Suppressor macrophage treated with lipopolysaccharide for 1 hour (primary cell): ENCODE results near the gene TPRA1.

Experiments
- DNase-seq, 3 donors: peaks; one replicate each; pipeline ENCODE4 v3.0.0-alpha.2; 2020 to 2022

Gene TPRA1

GRCh38 chr3:127555108-127555507, 35.4 kb downstream of the TPRA1 start:
- no peak for DNase-seq

GRCh38 chr3:127552038-127552437, 38.5 kb downstream of the TPRA1 start:
- no peak for DNase-seq

GRCh38 chr3:127551178-127551577, 39.4 kb downstream of the TPRA1 start:
- no peak for DNase-seq

- DNase-seq: no peak
Observed at GRCh38 chr3:127550468-127551157, 39.9 kb downstream of the TPRA1 start.

GRCh38 chr3:127549826-127550467, 40.6 kb downstream of the TPRA1 start:
- no peak for DNase-seq

- peak; percentile 58 to 89 (median 76) for DNase-seq
Observed at GRCh38 chr3:127547761-127548605, 42.5 kb downstream of the TPRA1 start.

- peak in 1 of 3 donors; percentile 7 for DNase-seq
Observed at GRCh38 chr3:127546970-127547733, 43.4 kb downstream of the TPRA1 start.

GRCh38 chr3:127546554-127546953, 44.0 kb downstream of the TPRA1 start:
- no peak for DNase-seq

- no peak for DNase-seq
Observed at GRCh38 chr3:127545711-127546457, 44.6 kb downstream of the TPRA1 start.

GRCh38 chr3:127545216-127545615, 45.3 kb downstream of the TPRA1 start:
- no peak for DNase-seq

GRCh38 chr3:127544803-127545201, 45.7 kb downstream of the TPRA1 start:
- no peak for DNase-seq

GRCh38 chr3:127544192-127544802, 46.2 kb downstream of the TPRA1 start:
- DNase-seq: peak; percentile 79 to 86 (median 83)

- DNase-seq: no peak
Observed at GRCh38 chr3:127543441-127543840, 47.1 kb downstream of the TPRA1 start.

- no peak for DNase-seq
Observed at GRCh38 chr3:127542441-127542952, 48.0 kb downstream of the TPRA1 start.

- no peak for DNase-seq
Observed at GRCh38 chr3:127541320-127541719, 49.2 kb downstream of the TPRA1 start.

- no peak for DNase-seq
Observed at GRCh38 chr3:127539366-127540060, 51.0 kb downstream of the TPRA1 start.

GRCh38 chr3:127538569-127538968, 52.0 kb downstream of the TPRA1 start:
- DNase-seq: no peak

- DNase-seq: no peak
Observed at GRCh38 chr3:127536830-127537812, 53.4 kb downstream of the TPRA1 start.
